HG03457 (cell line): Measurements from ENCODE around the gene AIF1L.

Experiments used
- ATAC-seq: cut with Tn5 transposase; IDR thresholded peaks from one replicate; pipeline ENCODE4 v1.9.1; 2021; ENCODE audit warnings: moderate number of reproducible peaks; ENCODE audit not compliant: unreplicated experiment

AIF1L gene

GRCh38 chr9:131096269-131097125, at the start of gene AIF1L:
Gene AIF1L (plus strand): TSS chr9:131096531. CDS start chr9:131096630, 99 bp downstream.
- no peak for ATAC-seq

- ATAC-seq = no peak
Observed at GRCh38 chr9:131046581-131047202, 49.6 kb upstream of the AIF1L start.

- ATAC-seq = no peak
Observed at GRCh38 chr9:131048332-131048731, 48.0 kb upstream of the AIF1L start.

- no peak for ATAC-seq
Observed at GRCh38 chr9:131048820-131049219, 47.5 kb upstream of the AIF1L start.

- no peak for ATAC-seq
Observed at GRCh38 chr9:131049829-131050715, 46.3 kb upstream of the AIF1L start.

GRCh38 chr9:131050831-131051230, 45.5 kb upstream of the AIF1L start:
- no peak for ATAC-seq

- ATAC-seq = no peak
Observed at GRCh38 chr9:131051592-131052517, 44.5 kb upstream of the AIF1L start.

GRCh38 chr9:131053896-131054295, 42.4 kb upstream of the AIF1L start:
- no peak for ATAC-seq

- no peak for ATAC-seq
Observed at GRCh38 chr9:131056781-131057506, 39.4 kb upstream of the AIF1L start.

GRCh38 chr9:131060900-131061630, 35.3 kb upstream of the AIF1L start:
- ATAC-seq = no peak

GRCh38 chr9:131062969-131063368, 33.4 kb upstream of the AIF1L start:
- ATAC-seq = no peak

- no peak for ATAC-seq
Observed at GRCh38 chr9:131065599-131065998, 30.7 kb upstream of the AIF1L start.

GRCh38 chr9:131067625-131068024, 28.7 kb upstream of the AIF1L start:
- ATAC-seq = no peak

- no peak for ATAC-seq
Observed at GRCh38 chr9:131068076-131068816, 28.1 kb upstream of the AIF1L start.

- no peak for ATAC-seq
Observed at GRCh38 chr9:131069699-131070098, 26.6 kb upstream of the AIF1L start.

GRCh38 chr9:131072107-131072870, 24.0 kb upstream of the AIF1L start:
- ATAC-seq = no peak

GRCh38 chr9:131072871-131073237, 23.5 kb upstream of the AIF1L start:
- ATAC-seq = no peak
